ENCODE measurements around the gene HIVEP3. TPM values are rescaled to one million over a fixed set of nuclear protein-coding genes. Genes with fewer than 3 reads are reported as not detected.

Gene HIVEP3
- total RNA-seq, 2 experiments from 2014 or later, result 26.3 to 27.2 TPM

DNA sequence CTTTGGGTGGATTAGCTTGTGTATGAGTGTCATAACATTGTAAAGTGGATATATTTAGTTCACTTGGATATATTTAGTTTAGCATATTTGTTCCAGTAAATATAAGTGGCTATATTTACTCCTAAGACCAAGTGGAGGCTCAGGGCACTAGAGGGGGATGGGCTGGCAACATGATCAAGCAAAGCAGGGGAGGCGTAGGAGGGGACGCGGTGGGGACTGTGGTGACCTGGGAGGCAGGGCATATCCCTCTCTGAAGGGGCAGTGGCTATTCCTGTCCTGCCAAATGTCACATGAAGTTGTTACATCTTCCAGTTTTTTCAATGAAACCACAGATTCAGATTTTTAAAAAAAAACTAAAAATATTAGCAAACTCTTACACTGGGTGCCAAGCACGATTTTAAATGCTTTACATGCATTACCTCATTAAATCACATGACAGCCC lies 382.3 kb downstream of the HIVEP3 start:
- ChIA-PET POLR2A (no interaction called here), CTCF (no interaction called here)

DNA sequence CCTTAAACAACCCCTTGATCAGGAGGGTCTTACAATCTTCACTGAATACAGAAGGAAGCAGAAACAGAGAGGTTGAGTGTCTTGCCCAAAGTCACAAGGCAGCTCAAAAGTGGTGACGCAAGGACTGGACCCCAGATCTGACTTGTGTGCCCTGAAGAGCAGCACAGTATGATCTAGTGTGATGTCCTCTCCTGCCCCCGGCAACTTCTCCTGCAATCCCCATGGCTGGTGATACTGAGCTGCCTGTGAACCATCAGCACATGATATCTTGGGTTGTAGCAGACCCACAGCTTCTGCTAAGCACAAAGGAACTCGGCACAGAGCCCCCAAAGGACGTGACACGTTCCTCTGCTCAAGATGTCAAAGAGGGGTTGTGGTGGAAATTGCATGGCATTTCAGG lies 383.0 kb downstream of the HIVEP3 start:
- CTCF ChIA-PET, result no interaction called here

DNA sequence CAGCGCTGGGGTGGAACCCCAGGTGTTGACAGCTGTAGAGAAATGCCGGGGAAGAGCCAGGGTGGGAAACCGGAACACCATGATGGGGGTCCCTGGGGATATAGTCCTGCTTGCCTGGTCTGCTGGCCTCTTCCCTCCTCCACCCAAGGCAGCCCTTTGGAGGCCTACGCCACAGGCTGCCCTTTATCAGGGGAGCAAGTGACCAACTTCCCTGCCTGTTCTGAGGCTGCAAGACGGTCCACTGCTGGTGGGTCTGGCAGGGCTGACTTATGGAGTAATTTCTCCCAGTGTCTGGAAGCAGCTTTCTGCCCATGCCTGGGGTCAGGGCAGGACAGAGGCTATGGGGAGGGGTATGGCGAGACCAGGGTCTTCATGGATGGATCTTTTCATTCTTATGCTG lies 383.4 kb downstream of the HIVEP3 start:
- CTCF ChIA-PET, result no interaction called here
- POLR2A ChIA-PET, result no interaction called here

More for the DNA sequence above, 383.0 kb downstream of the HIVEP3 start:
- POLR2A ChIA-PET, result no interaction called here

DNA sequence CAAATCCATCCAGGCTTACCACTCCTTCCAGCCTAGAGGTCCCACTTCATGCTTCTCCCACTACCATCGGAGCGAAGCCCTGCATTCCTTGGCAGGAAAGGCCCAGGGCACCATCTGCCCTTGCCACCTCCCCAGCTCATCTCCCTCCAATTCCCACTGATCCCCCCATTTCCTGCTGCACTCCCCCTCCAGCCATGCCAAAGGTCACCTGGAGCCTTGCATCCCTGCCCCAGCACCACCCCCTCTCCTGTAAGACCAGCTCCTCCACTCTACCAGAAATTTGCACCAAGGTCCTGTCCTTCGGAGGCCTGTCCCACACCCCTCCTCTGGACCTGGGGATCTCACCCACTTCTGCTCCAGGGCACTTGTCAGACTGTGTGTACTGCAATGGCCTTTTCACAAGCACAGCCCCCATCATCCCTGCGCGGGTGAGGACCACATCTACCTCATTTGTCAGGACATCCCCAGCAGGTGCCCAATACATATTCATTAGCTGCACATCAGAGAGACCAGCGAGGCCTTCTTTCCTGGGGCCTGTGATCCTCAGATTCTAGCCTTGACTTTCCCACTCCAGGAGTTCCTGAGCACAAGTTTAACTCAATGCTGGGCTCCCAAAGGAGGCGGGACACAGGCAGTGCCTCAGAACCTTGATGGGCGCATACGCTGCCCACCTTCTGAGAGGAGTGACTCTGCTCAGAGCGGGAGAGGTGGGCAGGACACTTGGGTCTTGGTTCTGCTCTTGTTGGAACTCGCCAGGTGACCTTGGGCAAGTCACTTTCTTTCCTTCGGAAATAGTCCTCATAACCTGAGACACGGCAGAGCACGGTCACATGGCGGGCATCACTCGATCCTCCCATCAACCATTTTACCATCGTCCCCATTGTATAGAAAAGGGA lies 384.3 kb downstream of the HIVEP3 start:
- POLR2A ChIA-PET, result no interaction called here
- CTCF ChIA-PET, result no interaction called here

DNA sequence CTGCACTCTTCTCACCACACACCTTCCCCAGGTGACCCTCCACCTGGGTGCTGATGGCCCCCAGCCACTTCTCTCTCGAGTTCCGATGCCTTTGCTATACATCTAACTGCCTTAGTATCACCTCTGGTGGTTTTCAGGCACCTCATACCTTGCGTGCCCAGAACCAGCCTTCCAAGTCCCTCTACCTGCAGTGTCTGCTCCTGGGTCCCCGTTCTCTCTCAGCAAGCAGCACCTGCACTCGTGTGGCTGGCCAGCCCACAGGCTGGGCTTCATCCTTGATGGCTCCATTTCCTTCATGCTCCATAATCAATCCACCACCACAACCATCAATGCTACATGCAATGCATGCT lies 385.0 kb downstream of the HIVEP3 start:
- POLR2A ChIA-PET, result interaction anchor here (0.6 kb wide), 1 partner anchor 21 kb away, joined by 3 read pairs; no protein-coding TSS in a partner anchor
- CTCF ChIA-PET, result no interaction called here

DNA sequence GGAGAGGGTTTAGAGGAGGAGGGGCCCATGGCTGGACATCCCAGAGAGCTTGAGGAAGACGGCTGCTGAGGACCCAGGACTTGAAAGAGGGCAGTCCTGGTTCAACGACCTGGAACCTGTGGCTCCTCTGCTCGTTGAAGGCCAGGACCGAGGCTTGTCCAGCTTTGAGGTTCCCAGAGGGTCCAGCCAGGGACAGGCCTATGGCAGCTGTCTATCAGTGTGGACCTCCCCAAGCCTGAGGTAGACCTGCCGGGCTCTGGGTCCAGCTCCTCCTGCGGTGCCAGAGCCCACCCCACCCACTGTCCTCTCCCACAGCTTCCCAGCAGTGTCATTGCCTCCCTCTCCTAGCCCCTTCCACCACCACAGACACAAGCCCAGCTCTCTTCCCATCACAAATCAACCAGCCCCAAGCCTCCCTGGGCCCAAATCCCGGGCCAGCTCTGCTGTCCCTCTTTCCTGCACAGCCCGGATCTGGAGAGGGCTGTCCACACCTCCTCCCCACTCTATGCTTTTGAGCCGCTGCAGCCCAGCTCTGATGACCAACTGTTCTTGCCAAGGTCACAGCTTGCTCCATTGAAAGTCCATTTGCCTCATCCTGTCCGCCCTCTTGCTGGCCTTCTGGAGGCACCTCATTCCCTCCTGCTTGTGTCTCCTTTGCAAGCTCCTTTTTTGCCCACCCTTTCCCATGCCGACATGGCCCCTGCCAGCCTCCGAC lies 385.5 kb downstream of the HIVEP3 start:
- POLR2A ChIA-PET, result interaction anchor here (0.6 kb wide), 1 partner anchor 20 kb away, joined by 3 read pairs; no protein-coding TSS in a partner anchor
- CTCF ChIA-PET, result no interaction called here

DNA sequence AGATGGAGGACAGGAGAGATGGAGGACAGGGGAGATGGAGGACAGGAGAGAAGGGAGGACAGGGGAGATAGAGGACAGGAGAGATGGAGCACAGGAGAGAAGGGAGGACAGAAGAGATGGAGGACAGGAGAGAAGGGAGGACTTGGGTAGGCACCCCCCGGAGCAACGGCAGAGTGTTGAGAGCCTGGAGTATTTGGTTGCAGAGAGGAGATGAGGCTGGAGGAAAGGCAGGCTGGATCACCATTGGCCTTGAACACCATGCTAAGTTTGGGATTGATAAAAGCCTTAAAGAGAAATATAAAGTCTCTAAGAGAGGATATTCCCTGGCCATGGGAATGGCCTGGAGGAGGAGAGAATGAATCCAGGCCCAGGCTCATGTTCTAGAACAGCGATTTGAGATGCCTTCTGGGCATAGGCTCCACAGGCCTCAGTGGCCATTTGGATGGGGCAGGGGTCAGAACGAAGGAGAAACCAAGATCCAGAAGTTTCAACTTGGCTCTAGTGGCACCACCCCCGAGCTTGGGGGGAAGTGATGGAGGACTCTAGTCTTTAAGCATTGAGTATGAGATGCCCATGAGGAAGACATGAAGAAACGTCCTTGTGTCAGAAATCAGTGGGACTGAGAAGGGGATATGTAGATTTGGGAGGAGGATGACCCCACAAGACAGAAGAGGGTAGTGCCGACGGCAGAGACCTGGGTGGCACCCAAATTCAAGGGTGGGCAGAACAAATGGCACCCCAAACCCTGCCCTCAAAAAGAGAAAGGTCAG lies 386.3 kb downstream of the HIVEP3 start:
- ChIA-PET CTCF (no interaction called here), POLR2A (no interaction called here)

DNA sequence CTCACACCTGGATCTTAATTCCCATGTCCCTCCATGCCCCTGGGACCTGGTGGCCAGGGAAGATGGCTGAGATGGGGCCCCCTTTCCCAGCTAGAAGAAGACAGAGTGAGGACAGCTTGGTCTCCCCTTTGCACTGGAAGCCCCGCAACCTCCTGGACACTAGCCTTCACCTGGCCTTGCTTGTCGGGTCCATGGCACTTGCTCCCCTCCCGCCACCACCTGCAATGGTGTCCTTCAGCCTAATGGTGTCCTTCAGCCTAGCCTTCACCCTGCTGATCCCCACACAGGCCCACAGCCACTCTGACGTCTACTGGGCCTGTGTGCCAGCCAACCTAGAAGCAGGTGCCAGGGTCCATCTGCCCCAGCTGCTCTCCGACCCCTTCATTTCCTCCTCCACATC lies 388.3 kb downstream of the HIVEP3 start:
- ChIA-PET CTCF (interaction anchor here (0.6 kb wide), 1 partner anchor 286 kb away, joined by 3 read pairs; no protein-coding TSS in a partner anchor), POLR2A (no interaction called here)

DNA sequence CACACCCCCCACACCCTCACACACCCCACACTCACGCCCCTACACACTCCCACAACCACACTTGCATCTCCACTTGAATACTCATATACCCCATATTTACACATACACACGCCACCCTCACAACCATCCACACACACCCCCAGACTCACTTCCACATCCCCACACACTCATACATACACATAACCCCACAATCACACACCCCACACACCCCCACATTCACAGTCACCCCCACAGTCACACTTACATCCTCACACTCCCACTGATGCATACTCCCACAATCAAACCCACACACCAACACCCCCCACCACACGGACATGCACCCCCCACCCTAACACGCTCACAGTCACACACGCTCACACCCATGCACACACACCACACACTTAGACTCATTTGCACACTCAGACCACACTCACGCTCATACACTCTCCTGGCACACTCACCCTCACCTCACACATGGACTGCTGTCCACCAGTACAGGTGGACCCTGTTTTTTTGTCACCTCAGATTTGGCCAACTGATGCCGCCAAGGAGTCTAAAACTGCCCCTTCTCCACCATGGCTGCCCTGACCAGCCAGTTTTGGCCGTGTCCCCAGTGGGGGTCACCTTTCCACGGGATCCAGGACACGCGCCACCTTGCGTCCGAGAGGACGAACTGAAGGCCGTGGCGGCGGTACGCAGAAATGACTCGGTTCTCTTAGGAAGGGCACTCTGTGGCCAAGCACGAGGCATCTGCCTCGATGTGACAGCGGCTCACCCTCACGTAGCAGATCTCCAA lies 388.9 kb downstream of the HIVEP3 start:
- ChIA-PET POLR2A (no interaction called here), CTCF (interaction anchor here (0.6 kb wide), 1 partner anchor 285 kb away, joined by 3 read pairs; no protein-coding TSS in a partner anchor)

DNA sequence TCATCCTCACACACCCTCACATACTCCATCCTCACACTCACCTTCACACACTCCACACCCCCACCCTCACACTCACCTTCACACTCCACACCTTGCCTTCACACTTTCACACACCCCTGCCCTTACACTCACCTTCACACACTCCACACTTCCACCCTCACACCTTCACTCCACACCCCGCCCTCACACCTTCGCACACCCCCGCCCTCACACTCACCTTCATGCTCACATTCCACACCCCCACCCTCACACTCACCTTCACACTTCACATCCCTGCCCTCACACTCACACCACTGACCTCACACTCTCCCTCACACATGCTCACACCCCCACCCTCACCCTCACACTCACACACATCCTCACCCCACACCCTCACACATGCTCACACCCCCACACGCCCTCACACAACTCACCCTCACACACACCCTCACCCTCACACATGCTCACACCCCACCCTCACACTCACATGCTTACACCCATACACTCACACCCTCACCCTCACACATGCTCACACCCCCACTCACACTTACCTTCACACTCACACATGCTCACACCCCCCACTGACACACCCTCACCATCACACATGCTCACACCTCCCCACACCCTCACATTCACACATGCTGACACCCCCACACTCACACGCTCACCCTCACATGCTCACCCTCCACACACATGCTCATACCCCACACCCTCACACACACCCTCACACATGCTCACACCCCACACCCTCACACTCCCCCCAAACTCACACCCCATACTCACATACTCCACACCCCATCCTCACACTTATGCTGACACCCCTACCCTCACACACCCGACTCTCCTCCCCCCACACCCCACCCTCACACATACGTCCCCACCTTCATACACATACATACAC lies 389.8 kb downstream of the HIVEP3 start:
- ChIA-PET CTCF (no interaction called here), POLR2A (no interaction called here)

DNA sequence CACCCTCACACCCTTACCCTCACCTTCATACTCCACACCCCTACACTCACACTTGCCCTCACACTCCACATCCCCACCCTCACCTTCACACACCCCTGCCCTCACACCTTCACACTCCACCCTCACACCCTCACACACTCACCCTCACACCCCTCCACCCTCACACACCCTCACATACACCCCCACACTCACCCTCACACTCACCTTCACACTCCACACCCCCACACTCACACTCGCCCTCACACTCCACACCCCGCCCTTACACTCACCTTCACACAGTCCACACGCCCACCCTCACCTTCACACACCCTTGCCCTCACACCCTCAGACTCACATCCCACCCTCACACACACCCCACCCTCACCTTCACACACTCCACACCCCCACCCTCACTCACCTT lies 390.6 kb downstream of the HIVEP3 start:
- ChIA-PET POLR2A (no interaction called here), CTCF (no interaction called here)

DNA sequence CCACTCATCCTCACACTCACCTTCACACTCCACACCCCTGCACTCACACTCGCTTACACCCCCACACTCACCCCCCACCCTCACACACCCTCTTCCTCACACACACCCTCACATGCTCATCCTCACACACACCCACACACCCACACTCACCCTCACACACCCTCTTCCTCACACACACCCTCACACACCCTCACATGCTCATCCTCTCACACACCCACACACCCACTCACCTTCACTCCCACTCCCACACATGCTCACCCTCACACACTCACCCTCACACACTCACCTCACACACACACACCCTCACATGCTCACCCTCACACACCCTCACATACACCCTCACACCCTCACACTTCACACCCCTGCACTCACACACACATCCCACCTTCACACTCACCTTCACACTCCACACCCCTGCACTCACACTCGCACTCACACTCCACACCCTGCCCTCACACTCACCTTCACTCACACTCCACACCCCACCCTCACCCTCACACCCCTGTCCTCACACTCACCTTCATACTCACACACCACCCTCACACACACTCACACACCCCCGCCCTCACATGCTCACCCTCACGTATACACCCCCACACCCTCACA lies 391.7 kb downstream of the HIVEP3 start:
- CTCF ChIA-PET, result no interaction called here
- POLR2A ChIA-PET, result no interaction called here

DNA sequence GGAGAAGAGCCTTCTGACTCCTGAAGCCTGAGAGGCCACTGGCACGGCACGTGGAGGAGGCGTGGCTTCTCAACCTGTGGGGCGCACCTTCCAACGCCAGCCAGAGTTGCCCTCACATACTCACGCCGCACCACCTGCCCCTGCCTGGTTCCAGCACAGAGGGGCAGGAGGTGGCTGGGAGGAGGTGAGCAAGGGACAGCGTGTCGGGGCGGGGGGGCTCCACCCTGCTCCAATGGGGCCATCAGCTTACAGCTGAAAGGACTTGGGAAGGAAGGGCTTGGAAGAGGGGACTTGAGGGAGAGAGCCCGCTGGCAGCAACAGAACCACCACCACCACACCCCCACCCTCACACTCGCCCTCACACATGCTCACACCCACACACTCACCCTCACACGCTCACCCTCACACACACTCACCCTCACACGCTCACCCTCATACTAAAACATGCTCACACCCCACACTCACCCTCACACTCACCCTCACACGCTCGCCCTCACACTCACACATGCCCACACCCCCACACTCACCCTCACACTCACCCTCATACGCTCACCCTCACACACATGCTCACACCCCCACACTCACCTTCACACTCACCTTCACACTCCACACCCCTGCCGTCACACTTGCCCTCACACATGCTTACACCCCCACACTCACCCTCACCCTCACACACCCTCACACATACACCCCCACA lies 392.7 kb downstream of the HIVEP3 start:
- CTCF ChIA-PET, result no interaction called here
- POLR2A ChIA-PET, result no interaction called here

DNA sequence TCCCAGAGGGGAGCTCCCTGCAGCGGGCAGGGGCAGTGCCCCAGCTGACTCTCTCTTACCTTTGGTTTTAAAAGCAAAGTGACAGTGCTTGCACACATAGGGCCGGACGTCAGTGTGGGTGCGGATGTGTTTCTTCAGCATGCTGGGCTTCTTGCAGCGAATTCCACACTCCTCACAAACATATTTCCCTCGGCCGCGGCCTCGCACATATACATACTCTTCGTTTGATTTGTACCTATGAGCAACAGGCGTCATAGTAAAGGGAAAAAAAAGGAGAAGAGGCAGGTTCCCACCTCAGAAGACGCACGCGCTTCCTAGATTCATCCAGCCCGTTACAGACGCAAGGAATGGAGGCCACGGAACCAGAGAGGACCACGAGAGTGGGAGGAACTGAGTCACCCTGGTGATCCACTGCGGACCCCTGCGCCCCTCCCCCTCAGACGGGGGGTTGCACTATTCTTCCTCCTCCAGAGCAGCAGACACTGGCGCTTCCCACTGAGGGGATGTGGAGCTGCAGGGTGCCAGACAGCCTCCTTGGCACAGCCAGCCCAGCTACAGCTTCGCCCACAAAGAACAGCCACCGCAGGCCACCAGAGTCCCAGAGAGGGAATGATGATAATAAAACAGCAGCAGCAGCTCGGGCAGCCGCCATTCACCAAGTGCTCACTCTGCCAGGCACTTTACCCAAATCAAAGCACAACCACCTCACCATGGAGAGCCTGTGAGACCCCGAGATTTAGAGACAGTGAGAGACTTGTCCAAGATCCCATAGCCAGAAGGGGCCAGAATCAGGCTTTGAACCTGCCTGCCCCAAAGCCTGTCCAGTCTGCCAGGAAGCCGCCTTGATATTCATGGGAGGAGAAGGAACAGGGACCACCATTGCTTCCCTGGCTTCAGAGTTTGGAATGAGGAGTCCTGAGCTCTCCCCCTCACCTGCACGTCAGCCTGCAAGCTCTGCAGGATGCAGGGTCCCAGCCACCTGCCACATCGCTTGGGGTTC lies 393.7 kb downstream of the HIVEP3 start:
- CTCF ChIA-PET, result interaction anchor here (0.7 kb wide), 1 partner anchor 9 kb away, joined by 3 read pairs; no protein-coding TSS in a partner anchor
- POLR2A ChIA-PET, result no interaction called here

DNA sequence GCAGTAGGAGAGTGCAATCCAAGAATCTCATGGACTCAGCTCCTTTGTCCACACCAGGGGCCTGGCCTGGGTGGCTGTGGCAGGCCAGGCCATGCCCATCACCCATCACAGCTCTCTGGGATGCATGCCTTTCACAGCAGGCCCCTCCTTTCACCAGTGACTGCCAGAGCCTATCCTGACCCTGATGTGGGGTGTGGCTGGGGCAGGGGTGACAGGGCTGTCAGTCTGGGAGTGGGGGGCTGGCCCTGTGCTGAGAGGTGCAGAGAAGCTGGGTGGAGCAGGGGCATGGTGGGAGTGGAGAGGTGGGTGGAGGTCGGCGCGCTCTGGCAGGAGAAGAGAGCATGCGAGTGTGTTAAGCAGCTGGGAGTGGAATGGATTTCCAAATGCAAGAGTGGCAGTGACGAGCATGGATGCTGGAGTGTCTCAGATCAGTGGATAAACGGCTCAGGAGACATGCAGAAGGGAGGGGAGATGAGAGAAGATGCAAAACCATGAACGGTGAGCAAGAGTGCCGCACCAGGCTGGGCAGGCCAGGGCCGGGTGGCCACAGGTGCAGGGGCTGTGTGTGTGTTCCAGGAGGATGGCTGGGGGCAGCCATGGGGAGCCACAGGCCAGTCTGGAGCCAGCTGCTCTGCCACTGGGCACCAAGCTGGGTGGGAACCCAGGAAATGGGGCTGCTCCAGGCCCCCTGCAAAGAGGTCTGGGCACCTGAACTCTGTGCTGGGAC lies 394.6 kb downstream of the HIVEP3 start:
- ChIA-PET POLR2A (no interaction called here), CTCF (no interaction called here)

DNA sequence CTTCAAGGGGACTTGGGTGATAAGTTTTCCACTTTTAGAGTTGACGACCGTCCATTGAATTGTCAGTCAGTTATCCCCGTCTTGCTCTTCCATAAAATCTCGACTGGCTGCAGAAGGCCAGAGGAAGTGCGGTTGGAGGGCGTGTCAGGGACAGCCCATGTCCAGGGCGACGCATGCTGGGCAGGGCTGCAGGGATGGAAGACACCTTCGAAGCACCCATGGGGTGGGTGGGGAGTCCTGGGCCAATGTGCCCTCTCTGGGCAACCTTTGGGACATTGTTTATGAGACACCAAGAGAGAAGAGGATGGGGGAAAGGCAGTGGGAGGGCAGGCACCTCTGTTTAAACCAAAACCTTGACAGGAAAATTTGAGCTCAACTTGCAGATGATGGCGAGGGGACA lies 395.7 kb downstream of the HIVEP3 start:
- ChIA-PET POLR2A (no interaction called here), CTCF (no interaction called here)

All from activated CD8-positive, alpha-beta memory T cell treated with anti-CD3 and anti-CD28 coated beads for 36 hours (primary cell).